Activated T-cell treated with anti-CD3 and anti-CD28 coated beads for 4 hours (primary cell): ENCODE data around the gene TLX1.

Experiments
- DNase-seq: peaks from one replicate; pipeline ENCODE4 v3.0.0-alpha.2; 2020

Gene TLX1

GRCh38 chr10:101134299-101135127, 3.4 kb downstream of the TLX1 start:
- DNase-seq: no peak

- DNase-seq: no peak
Observed at GRCh38 chr10:101135141-101136006, 4.3 kb downstream of the TLX1 start.

GRCh38 chr10:101136007-101136707, 5.1 kb downstream of the TLX1 start:
- no peak for DNase-seq

GRCh38 chr10:101136708-101137121, 5.6 kb downstream of the TLX1 start:
- no peak for DNase-seq

- DNase-seq: no peak
Observed at GRCh38 chr10:101137271-101137670, 6.2 kb downstream of the TLX1 start.

- DNase-seq: no peak
Observed at GRCh38 chr10:101138788-101139420, 7.8 kb downstream of the TLX1 start.

- no peak for DNase-seq
Observed at GRCh38 chr10:101139421-101139911, 8.4 kb downstream of the TLX1 start.

GRCh38 chr10:101140084-101140949, 9.2 kb downstream of the TLX1 start:
- DNase-seq: no peak

- DNase-seq: no peak
Observed at GRCh38 chr10:101140950-101141615, 10.0 kb downstream of the TLX1 start.

- peak; percentile 80 for DNase-seq
Observed at GRCh38 chr10:101141616-101142532, 10.8 kb downstream of the TLX1 start.

GRCh38 chr10:101142533-101143344, 11.6 kb downstream of the TLX1 start:
- no peak for DNase-seq

- DNase-seq: no peak
Observed at GRCh38 chr10:101143345-101143630, 12.2 kb downstream of the TLX1 start.

- no peak for DNase-seq
Observed at GRCh38 chr10:101144053-101144452, 13.0 kb downstream of the TLX1 start.

- DNase-seq: no peak
Observed at GRCh38 chr10:101145145-101145544, 14.0 kb downstream of the TLX1 start.

GRCh38 chr10:101145750-101146391, 14.8 kb downstream of the TLX1 start:
- no peak for DNase-seq

GRCh38 chr10:101146392-101147251, 15.5 kb downstream of the TLX1 start:
- DNase-seq: no peak

- no peak for DNase-seq
Observed at GRCh38 chr10:101151395-101151794, 20.3 kb downstream of the TLX1 start.

GRCh38 chr10:101152316-101152715, 21.2 kb downstream of the TLX1 start:
- DNase-seq: no peak
